DOHH2 (cell line): ENCODE data around the gene C4orf50.

Experiments
- H3F3A ChIP-seq: fragments of 200-600 bp; sonication (generic), shearing (Covaris generic); 2 replicates; pipeline ENCODE4 v1.6.0; 2016; ENCODE audit warnings: antibody characterized with exemption, mild to moderate bottlenecking; ENCODE audit not compliant: control insufficient read depth, insufficient read depth
- H3K27ac ChIP-seq: fragments of 200-600 bp; sonication (generic); 2 replicates; pipeline ENCODE4 v1.5.1; 2014; ENCODE audit warnings: low read depth, mild to moderate bottlenecking, low read length, moderate library complexity
- H3K27me3 ChIP-seq: fragments of 200-600 bp; sonication (generic); 2 replicates; pipeline ENCODE4 v1.6.1; 2014; ENCODE audit warnings: mild to moderate bottlenecking, low read length, mixed read lengths; ENCODE audit not compliant: control insufficient read depth
- H3K36me3 ChIP-seq: fragments of 200-600 bp; sonication (generic); 2 replicates; pipeline ENCODE4 v1.6.1; 2014; ENCODE audit warnings: mild to moderate bottlenecking, low read length, moderate library complexity, mixed read lengths; ENCODE audit not compliant: control insufficient read depth
- H3K4me1 ChIP-seq: fragments of 200-600 bp; sonication (generic); 2 replicates; pipeline ENCODE4 v1.6.1; 2014; ENCODE audit warnings: mild to moderate bottlenecking, low read length, mixed read lengths; ENCODE audit not compliant: control insufficient read depth
- H3K4me2 ChIP-seq: fragments of 200-600 bp; sonication (generic); 2 replicates; pipeline ENCODE4 v1.6.0; 2014; ENCODE audit warnings: mild to moderate bottlenecking, low read length, moderate library complexity
- H3K4me3 ChIP-seq: fragments of 200-600 bp; sonication (generic); 2 replicates; pipeline ENCODE4 v1.5.1; 2014; ENCODE audit warnings: mild to moderate bottlenecking, low read length, mixed read lengths
- H3K79me2 ChIP-seq: fragments of 200-600 bp; sonication (generic); 2 replicates; pipeline ENCODE4 v1.6.1; 2014; ENCODE audit warnings: mild to moderate bottlenecking, low read length, mixed read lengths; ENCODE audit not compliant: control insufficient read depth
- H3K9me2 ChIP-seq: fragments of 200-600 bp; sonication (generic); replicated peaks from 2 replicates; pipeline ENCODE4 v1.6.1; 2014; ENCODE audit warnings: mild to moderate bottlenecking, low read length, mixed read lengths; ENCODE audit not compliant: control insufficient read depth
- H3K9me3 ChIP-seq: fragments of 200-600 bp; sonication (generic); 2 replicates; pipeline ENCODE4 v1.6.1; 2014; ENCODE audit warnings: antibody characterized with exemption, low read length, mixed read lengths; ENCODE audit not compliant: control insufficient read depth, insufficient read depth
- H4K20me1 ChIP-seq: fragments of 200-600 bp; sonication (generic); 2 replicates; pipeline ENCODE4 v1.6.0; 2014; ENCODE audit warnings: low read depth, mild to moderate bottlenecking, antibody characterized with exemption, low read length, moderate library complexity; ENCODE audit not compliant: control insufficient read depth, insufficient read depth
- EZH2phosphoT487 ChIP-seq: fragments of 200-600 bp; sonication (generic); IDR thresholded peaks from 2 replicates; pipeline ENCODE4 v1.6.1; 2017; ENCODE audit warnings: borderline replicate concordance, mild to moderate bottlenecking, antibody characterized with exemption, low read length, moderate library complexity, mixed read lengths
- TF ChIP-seq, protein P1 (sequence below): fragments of 200-600 bp; sonication (generic); IDR thresholded peaks from one replicate; pipeline ENCODE4 v1.5.1; 2014; ENCODE audit warnings: antibody characterized with exemption, mild to moderate bottlenecking, low read depth, low read length; ENCODE audit not compliant: poor library complexity, severe bottlenecking

The C4orf50 gene

DNA sequence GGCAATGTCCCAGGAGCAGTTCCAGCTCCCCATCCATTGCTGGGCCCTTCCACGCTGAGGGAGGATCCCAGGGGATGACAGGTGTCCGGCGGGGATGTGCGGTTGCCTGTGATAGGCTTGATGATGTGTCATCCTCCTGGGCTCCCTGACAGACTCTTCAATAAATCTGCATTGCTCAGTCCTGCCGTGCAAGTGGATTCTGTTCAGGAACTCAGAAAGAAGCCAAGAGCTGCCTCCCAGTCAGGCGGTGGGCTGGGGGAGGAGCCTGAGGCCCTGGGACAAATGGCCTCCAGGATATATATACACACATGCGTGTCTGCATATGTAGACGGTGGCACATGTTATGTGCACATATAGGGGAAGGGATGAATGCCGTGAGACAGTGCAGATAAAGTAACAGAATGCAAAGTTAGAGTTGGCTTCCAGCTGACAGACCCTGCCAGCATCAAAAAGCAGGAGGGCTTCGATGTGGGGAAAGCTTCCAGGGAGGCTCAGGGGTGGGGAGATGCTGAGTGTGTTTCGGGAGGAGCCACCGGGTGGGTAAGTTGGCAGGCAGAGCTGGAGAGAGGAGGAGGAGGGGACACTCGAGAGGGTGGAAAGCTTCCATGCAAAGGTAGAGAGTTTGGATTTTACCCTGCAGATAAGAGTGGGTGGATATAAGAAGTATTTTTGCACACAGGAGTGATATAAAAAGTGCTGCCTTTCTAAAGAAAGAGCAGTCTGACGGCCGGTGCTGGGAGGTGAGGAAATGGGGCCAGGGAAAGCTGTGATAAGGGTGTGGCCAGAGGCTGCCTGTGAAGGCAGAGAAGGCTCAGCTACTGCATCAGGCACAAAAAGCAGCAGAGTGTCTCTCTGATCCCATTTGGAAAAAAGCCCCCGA lies 96.9 kb downstream of the C4orf50 start:
- no peaks in the 10 kb centered on the region for H3K9me3 ChIP-seq
- H3K79me2 ChIP-seq: no peaks in the 10 kb centered on the region
- no peak overlapping the region for H3K27ac ChIP-seq
- H3K4me1 ChIP-seq: no peaks in the 10 kb centered on the region
- no peaks in the 10 kb centered on the region for H3F3A ChIP-seq
- H3K4me2 ChIP-seq: no peak overlapping the region
- H4K20me1 ChIP-seq: no peaks in the 10 kb centered on the region
- no peaks in the 10 kb centered on the region for H3K9me2 ChIP-seq
- no peak overlapping the region for H3K4me3 ChIP-seq
- TF ChIP-seq, protein P1, sequence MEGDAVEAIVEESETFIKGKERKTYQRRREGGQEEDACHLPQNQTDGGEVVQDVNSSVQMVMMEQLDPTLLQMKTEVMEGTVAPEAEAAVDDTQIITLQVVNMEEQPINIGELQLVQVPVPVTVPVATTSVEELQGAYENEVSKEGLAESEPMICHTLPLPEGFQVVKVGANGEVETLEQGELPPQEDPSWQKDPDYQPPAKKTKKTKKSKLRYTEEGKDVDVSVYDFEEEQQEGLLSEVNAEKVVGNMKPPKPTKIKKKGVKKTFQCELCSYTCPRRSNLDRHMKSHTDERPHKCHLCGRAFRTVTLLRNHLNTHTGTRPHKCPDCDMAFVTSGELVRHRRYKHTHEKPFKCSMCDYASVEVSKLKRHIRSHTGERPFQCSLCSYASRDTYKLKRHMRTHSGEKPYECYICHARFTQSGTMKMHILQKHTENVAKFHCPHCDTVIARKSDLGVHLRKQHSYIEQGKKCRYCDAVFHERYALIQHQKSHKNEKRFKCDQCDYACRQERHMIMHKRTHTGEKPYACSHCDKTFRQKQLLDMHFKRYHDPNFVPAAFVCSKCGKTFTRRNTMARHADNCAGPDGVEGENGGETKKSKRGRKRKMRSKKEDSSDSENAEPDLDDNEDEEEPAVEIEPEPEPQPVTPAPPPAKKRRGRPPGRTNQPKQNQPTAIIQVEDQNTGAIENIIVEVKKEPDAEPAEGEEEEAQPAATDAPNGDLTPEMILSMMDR: no peak
- TF ChIP-seq EZH2phosphoT487: no peak
- no peaks in the 10 kb centered on the region for H3K36me3 ChIP-seq
- no peaks in the 10 kb centered on the region for H3K27me3 ChIP-seq

- no peaks in the 10 kb centered on the region for H3K27me3 ChIP-seq
- no peaks in the 10 kb centered on the region for H4K20me1 ChIP-seq
- no peak overlapping the region for H3K4me3 ChIP-seq
- no peaks in the 10 kb centered on the region for H3K79me2 ChIP-seq
- TF ChIP-seq, protein P1: no peak
- no peak for TF ChIP-seq EZH2phosphoT487
- H3K36me3 ChIP-seq: no peaks in the 10 kb centered on the region
- H3K9me3 ChIP-seq: no peaks in the 10 kb centered on the region
- H3F3A ChIP-seq: no peaks in the 10 kb centered on the region
- no peak overlapping the region for H3K4me2 ChIP-seq
- H3K9me2 ChIP-seq: no peaks in the 10 kb centered on the region
- H3K4me1 ChIP-seq: no peaks in the 10 kb centered on the region
- H3K27ac ChIP-seq: no peak overlapping the region
Observed at GRCh38 chr4:5919571-5919970, 98.7 kb downstream of the C4orf50 start.

GRCh38 chr4:5919044-5919443 lies 99.2 kb downstream of the C4orf50 start:
- Histone ChIP-seq H3K27ac (no peak overlapping the region), H3K4me2 (no peak overlapping the region), H3K4me1 (no peaks in the 10 kb centered on the region), H3F3A (no peaks in the 10 kb centered on the region), H3K4me3 (no peak overlapping the region), H3K9me2 (no peaks in the 10 kb centered on the region), H3K9me3 (no peaks in the 10 kb centered on the region), H3K36me3 (no peaks in the 10 kb centered on the region), H4K20me1 (no peaks in the 10 kb centered on the region), H3K79me2 (no peaks in the 10 kb centered on the region), H3K27me3 (no peaks in the 10 kb centered on the region)
- TF ChIP-seq, protein P1: no peak
- TF ChIP-seq EZH2phosphoT487: no peak
